PC-3 (cell line): Measurements from ENCODE around the gene AGAP5.

Source experiments
- CTCF ChIP-seq: fragments of 300-600 bp; sonication (generic); conservative IDR thresholded peaks from 2 replicates; pipeline ENCODE4 v1.5.1; 2017; ENCODE audit warnings: antibody characterized with exemption, low read depth, mild to moderate bottlenecking, low read length
- EZH2 ChIP-seq: fragments of 300-600 bp; sonication (generic); IDR thresholded peaks from one replicate; pipeline ENCODE4 v1.6.1; 2017; ENCODE audit warnings: antibody characterized with exemption, mild to moderate bottlenecking, low read length; ENCODE audit not compliant: unreplicated experiment

GRCh38 chr10:73650537-73651331 lies 47.2 kb downstream of the AGAP5 start:
- TF ChIP-seq EZH2 (no peak), CTCF (no peak)
